Left lung (tissue), 10 donors: Measurements from ENCODE around the gene SAFB2. TPM values are rescaled to one million over a fixed set of nuclear protein-coding genes. Genes with fewer than 3 reads are reported as not detected.

Source experiments
- ATAC-seq: fragments of 200-7000 bp; cut with Tn5 transposase; one replicate; pipeline ENCODE4 v1.9.1; 2020; ENCODE audit warnings: moderate library complexity
- DNase-seq, 4 donors: peaks; one replicate each; pipeline ENCODE4 v3.0.0-alpha.2; 2013 to 2020
- H3K27ac ChIP-seq, 2 donors: fragments of 200-600 bp; sonication (generic) in 1 of 2; one replicate each; pipeline versions ENCODE4 v1.5.0 to v1.8.0; 2020 to 2021
- H3K27me3 ChIP-seq, 2 donors: fragments of 200-600 bp; sonication (generic) in 1 of 2; one replicate each; pipeline versions ENCODE4 v1.5.0 to v1.8.0; 2020 to 2021
- H3K36me3 ChIP-seq, 2 donors: fragments of 200-600 bp; sonication (generic) in 1 of 2; one replicate each; pipeline versions ENCODE4 v1.5.0 to v1.8.0; 2020 to 2021
- H3K4me1 ChIP-seq, 2 donors: fragments of 200-600 bp; one replicate each; pipeline ENCODE4 v1.8.0; 2021
- H3K4me3 ChIP-seq, 2 donors: fragments of 200-600 bp; sonication (generic) in 1 of 2; one replicate each; pipeline versions ENCODE4 v1.5.0 to v1.8.0; 2020 to 2021; ENCODE audit warnings: mild to moderate bottlenecking in 1 of 2
- H3K9me3 ChIP-seq, 2 donors: fragments of 200-600 bp; sonication (generic) in 1 of 2; one replicate each; pipeline versions ENCODE4 v1.5.0 to v1.8.0; 2020 to 2021
- intact Hi-C, 2 donors: fragments of 100-400 bp; cut with DNase I; formaldehyde crosslinking; loops; one replicate each; pipeline versions ENCODE4 v1.11.2 to v1.14.2; 2022
- polyA plus RNA-seq, 6 donors: library from polyadenylated mRNA; unstranded; fragments of 120-200 nt; gene quantifications; one replicate each; pipeline ENCODE4 v1.2.1, GENCODE V29; 2013; ENCODE audit not compliant: insufficient read length in 6 of 6
- total RNA-seq, 2 donors: library from RNA; stranded (reverse); fragmentation: NEBNext Ultra II Directional; extraction: Animal tissue kit (Norgen Biotek cat#: 25700); gene quantifications; one replicate each; pipeline ENCODE4 v1.2.1, GENCODE V29; 2021
- TF ChIP-seq, protein P1 (sequence below), 2 donors: fragments of 200-600 bp; sonication (generic) in 1 of 2; IDR thresholded peaks; one replicate each; pipeline versions ENCODE4 v1.5.0 to v1.8.0; 2021; ENCODE audit warnings: antibody characterized with exemption in 2 of 2
- donor health status: DM: no; HTN: yes; CAD: no.
- donor health status: DM: no; HTN: no; CAD: no.

The SAFB2 gene
- total and polyA plus RNA-seq, 8 donors: 62.0 to 110 (median 84.8) TPM

GRCh38 chr19:5580161-5580571 lies 42.4 kb downstream of the SAFB2 start:
- no peak overlapping the region for H3K27ac ChIP-seq
- no peaks in the 10 kb centered on the region for H3K9me3 ChIP-seq
- H3K4me3 ChIP-seq: no peak overlapping the region
- H3K36me3 ChIP-seq: peaks cover 0 to 21% of the 10 kb centered on the region in 2 donors
- no peak for ATAC-seq
- TF ChIP-seq, protein P1, sequence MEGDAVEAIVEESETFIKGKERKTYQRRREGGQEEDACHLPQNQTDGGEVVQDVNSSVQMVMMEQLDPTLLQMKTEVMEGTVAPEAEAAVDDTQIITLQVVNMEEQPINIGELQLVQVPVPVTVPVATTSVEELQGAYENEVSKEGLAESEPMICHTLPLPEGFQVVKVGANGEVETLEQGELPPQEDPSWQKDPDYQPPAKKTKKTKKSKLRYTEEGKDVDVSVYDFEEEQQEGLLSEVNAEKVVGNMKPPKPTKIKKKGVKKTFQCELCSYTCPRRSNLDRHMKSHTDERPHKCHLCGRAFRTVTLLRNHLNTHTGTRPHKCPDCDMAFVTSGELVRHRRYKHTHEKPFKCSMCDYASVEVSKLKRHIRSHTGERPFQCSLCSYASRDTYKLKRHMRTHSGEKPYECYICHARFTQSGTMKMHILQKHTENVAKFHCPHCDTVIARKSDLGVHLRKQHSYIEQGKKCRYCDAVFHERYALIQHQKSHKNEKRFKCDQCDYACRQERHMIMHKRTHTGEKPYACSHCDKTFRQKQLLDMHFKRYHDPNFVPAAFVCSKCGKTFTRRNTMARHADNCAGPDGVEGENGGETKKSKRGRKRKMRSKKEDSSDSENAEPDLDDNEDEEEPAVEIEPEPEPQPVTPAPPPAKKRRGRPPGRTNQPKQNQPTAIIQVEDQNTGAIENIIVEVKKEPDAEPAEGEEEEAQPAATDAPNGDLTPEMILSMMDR (IDR thresholded peaks at IDR 0.05): no peak
- no peaks in the 10 kb centered on the region for H3K27me3 ChIP-seq
- DNase-seq: no peak
- intact Hi-C loops: loop anchor here in 1 of 2 donors (10.0 kb wide), 1 partner anchor 535 kb away; no protein-coding TSS in a partner anchor
- peaks cover 3 to 4% of the 10 kb centered on the region in 2 donors for H3K4me1 ChIP-seq

DNA sequence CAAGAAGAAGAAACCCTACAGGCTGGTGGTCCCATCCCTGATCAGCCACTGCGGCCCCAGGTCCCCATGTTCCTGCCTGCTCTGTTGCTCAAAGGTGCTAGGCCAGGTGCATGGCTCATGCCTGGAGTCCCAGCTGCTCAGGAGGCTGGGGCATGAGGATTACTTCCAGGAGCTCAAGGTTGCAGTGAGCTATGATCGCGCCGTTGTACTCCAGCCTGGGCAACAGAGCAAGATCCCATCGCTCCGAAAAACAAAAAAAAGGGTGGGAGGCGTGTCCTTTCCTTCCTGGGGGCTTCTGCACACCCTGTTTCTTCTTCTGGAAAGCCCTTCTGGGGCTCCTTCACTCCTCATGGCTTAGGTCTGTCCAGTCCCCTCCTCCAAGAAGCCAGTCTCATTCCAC lies 42.9 kb downstream of the SAFB2 start:
- H3K4me3 ChIP-seq: no peak overlapping the region

DNA sequence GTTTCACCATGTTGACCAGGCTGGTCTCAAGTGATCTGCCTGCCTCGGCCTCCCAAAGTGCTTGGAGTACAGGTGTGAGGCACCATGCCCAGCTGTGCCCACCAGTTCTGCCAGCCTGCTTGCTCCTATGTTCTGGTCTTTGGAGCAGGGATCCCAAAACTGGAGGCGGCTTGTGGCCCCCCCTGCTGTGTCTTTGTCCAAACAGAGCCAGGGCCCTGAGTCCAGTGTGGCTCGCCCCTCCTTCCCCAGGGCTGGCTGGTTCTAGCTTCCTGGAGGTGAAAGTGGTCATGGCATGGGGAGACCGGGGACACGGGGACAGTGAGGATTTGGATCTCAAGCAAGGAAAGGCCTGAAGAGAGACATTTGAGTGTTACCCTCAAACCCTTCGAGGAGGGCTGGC lies 43.3 kb downstream of the SAFB2 start:
- intact Hi-C loops: no loop called here
- no peak for DNase-seq
- no peak for ATAC-seq
- Histone ChIP-seq H3K36me3 (peaks cover 0 to 18% of the 10 kb centered on the region in 2 donors), H3K9me3 (no peaks in the 10 kb centered on the region), H3K27ac (no peak overlapping the region), H3K27me3 (no peaks in the 10 kb centered on the region), H3K4me3 (no peak overlapping the region), H3K4me1 (peaks cover 3 to 4% of the 10 kb centered on the region in 2 donors)
- TF ChIP-seq, protein P1 (IDR thresholded peaks at IDR 0.05): no peak

More for the DNA sequence above, 42.9 kb downstream of the SAFB2 start:
- Histone ChIP-seq H3K36me3 (peaks cover 0 to 18% of the 10 kb centered on the region in 2 donors), H3K27ac (no peak overlapping the region), H3K27me3 (no peaks in the 10 kb centered on the region), H3K9me3 (no peaks in the 10 kb centered on the region), H3K4me1 (peaks cover 3 to 4% of the 10 kb centered on the region in 2 donors)
- TF ChIP-seq, protein P1 (IDR thresholded peaks at IDR 0.05): no peak
- intact Hi-C loops: loop anchor here in 1 of 2 donors (10.0 kb wide), 1 partner anchor 535 kb away; no protein-coding TSS in a partner anchor
- ATAC-seq (no peak), DNase-seq (no peak)

GRCh38 chr19:5578097-5578846 lies 44.3 kb downstream of the SAFB2 start:
- peak; percentile 97 for ATAC-seq
- intact Hi-C loops: no loop called here
- TF ChIP-seq, protein P1 (IDR thresholded peaks at IDR 0.05): peak; percentile 99
- Histone ChIP-seq H3K4me3 (no peak overlapping the region), H3K27ac (no peak overlapping the region), H3K4me1 (peaks cover 3 to 4% of the 10 kb centered on the region in 2 donors), H3K9me3 (no peaks in the 10 kb centered on the region), H3K36me3 (peaks cover 0 to 18% of the 10 kb centered on the region in 2 donors), H3K27me3 (no peaks in the 10 kb centered on the region)
- DNase-seq: peak; percentile 51 to 94 (median 70)

DNA sequence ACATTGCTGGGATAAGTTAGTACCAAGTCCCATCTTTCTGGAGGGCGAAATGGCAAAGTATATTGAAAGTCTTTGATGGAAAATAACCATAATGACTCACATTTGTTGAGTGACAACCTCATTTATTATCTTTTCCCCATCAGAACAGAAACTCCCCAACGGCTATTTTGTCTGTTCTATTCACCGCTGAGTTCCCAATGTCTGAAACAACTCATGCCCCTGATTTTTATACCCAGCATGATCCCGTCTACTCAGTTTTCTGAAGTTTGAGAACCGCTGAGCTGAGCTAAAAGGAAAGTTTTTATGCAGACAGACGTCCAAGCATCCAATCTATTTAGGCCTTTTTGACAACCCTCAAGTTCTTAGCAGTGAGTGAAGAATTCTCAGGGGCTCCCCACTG lies 47.0 kb downstream of the SAFB2 start:
- DNase-seq (no peak), ATAC-seq (no peak)
- H3K9me3 ChIP-seq: no peaks in the 10 kb centered on the region
- H3K4me1 ChIP-seq: peaks cover 3 to 4% of the 10 kb centered on the region in 2 donors
- TF ChIP-seq, protein P1 (IDR thresholded peaks at IDR 0.05): no peak
- no peaks in the 10 kb centered on the region for H3K36me3 ChIP-seq
- no peaks in the 10 kb centered on the region for H3K27me3 ChIP-seq
- intact Hi-C loops: no loop called here
- H3K4me3 ChIP-seq: no peak overlapping the region
- H3K27ac ChIP-seq: no peak overlapping the region
